Nephron progenitor cell (in vitro differentiated cells): ENCODE data around the gene TNFRSF14.

ENCODE experiments used
- DNase-seq: peaks from one replicate; pipeline ENCODE4 v3.0.0; 2021
- H3K27ac Mint-ChIP-seq: 2 replicates; pipeline ENCODE4 v1.8.0; 2021; ENCODE audit warnings: mild to moderate bottlenecking, moderate library complexity, mixed read lengths
- H3K27me3 Mint-ChIP-seq: 2 replicates; pipeline ENCODE4 v1.8.0; 2021; ENCODE audit warnings: mild to moderate bottlenecking, low read depth, mixed read lengths; ENCODE audit not compliant: poor library complexity
- H3K36me3 Mint-ChIP-seq: 2 replicates; pipeline ENCODE4 v1.8.0; 2021; ENCODE audit warnings: low read depth, mixed read lengths
- H3K4me1 Mint-ChIP-seq: 2 replicates; pipeline ENCODE4 v1.8.0; 2021; ENCODE audit warnings: mixed read lengths
- H3K4me3 Mint-ChIP-seq: 2 replicates; pipeline ENCODE4 v1.8.0; 2021; ENCODE audit warnings: mild to moderate bottlenecking, moderate library complexity, mixed read lengths
- H3K9me3 Mint-ChIP-seq: 2 replicates; pipeline ENCODE4 v1.8.0; 2021; ENCODE audit warnings: mild to moderate bottlenecking, moderate library complexity, mixed read lengths
- TF ChIP-seq, protein P1 (sequence below): fragments of 200-600 bp; sonication (generic); IDR thresholded peaks from 2 replicates; pipeline ENCODE4 v1.5.0; 2021; ENCODE audit warnings: antibody characterized with exemption

The TNFRSF14 gene

DNA sequence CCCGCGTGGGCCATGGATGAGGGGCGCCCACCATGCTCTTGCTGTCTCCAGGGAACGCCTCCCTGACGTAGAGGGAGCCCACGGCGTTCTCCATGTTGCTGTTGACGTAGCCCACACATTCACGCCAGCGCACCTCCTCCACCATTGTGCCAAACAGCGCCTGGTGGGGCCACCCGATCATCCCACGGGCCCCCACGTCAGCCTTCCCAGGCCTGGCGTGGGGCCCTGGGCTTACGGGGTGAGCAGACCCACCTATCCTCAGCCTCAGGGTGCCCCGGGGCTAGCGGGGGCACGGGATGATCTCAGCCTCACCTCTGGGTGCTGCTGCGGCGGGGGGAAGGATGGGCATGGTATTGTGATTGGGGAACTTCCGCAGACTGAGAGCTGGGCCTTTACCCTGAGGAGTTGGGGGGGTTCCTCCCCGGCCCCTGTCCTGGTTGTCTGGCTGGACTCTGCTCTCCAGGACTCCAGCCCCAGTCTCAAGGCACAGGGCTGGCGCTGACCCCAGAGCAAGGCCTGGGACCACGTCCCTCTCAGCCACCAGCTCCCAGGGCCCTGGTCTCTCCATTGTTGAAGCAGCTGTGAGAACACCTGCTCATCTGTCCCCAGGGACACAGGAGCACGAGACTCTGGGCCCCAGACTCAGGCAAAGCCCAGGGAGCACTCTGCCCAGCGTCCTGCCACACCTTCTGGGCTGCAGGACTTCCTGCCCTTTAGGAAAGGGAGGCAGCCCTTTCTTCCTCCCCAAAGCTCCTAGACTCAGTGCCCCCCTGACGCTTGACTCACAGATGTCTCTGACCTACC, 40.6 kb downstream of the TNFRSF14 start:
- H3K27ac Mint-ChIP-seq = no peak overlapping the region
- H3K4me1 Mint-ChIP-seq = peaks cover 10% of the 10 kb centered on the region
- no peak overlapping the region for H3K4me3 Mint-ChIP-seq
- H3K27me3 Mint-ChIP-seq = peaks cover 29% of the 10 kb centered on the region
- no peaks in the 10 kb centered on the region for H3K36me3 Mint-ChIP-seq
- TF ChIP-seq, protein P1, sequence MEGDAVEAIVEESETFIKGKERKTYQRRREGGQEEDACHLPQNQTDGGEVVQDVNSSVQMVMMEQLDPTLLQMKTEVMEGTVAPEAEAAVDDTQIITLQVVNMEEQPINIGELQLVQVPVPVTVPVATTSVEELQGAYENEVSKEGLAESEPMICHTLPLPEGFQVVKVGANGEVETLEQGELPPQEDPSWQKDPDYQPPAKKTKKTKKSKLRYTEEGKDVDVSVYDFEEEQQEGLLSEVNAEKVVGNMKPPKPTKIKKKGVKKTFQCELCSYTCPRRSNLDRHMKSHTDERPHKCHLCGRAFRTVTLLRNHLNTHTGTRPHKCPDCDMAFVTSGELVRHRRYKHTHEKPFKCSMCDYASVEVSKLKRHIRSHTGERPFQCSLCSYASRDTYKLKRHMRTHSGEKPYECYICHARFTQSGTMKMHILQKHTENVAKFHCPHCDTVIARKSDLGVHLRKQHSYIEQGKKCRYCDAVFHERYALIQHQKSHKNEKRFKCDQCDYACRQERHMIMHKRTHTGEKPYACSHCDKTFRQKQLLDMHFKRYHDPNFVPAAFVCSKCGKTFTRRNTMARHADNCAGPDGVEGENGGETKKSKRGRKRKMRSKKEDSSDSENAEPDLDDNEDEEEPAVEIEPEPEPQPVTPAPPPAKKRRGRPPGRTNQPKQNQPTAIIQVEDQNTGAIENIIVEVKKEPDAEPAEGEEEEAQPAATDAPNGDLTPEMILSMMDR = no peak
- H3K9me3 Mint-ChIP-seq = peaks cover 13% of the 10 kb centered on the region
- peak; percentile 2 for DNase-seq

DNA sequence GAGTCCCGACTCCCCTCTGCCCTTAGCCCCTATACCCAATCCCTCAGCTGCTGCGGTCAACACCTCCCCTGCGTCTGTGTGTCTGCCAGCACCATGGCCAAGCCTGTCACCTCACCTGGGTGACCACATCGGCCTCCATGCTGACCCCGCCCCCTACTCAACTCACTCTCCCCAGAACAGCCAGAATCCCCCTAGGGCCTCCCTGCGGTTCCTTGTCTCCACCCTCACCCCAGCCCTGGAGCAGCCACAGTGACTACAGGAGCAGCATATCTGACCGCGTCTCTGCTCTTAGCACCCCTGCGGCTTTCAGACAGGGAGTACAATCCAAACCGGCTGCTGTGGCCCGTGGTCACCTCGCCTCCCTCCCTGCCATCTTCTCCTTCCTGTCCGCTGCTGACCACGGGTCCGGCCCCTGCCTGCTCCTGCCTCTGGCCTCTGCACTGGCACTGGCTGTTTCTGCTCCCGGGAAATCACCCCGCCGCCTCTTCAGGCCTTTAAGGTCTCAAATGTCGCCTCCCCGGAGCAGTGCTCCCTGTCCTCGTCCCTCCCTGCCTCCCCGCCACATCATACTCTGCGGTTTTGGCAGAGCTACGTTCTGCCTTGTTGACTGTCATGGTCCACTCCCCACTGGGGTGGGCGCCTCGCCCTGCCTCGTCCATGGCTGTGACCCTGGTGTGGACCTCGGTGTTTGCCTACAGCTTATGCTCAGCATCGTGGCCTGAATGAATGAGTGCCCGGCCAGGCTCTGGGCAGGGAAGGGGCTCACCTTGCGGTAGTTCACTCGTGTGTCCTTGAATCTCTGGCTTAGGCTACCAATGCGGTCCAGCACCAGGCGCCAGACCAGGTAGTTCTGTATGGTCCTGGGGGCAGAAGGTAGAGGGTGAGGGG, 41.5 kb downstream of the TNFRSF14 start:
- peaks cover 30% of the 10 kb centered on the region for H3K27me3 Mint-ChIP-seq
- peaks cover 13% of the 10 kb centered on the region for H3K9me3 Mint-ChIP-seq
- H3K4me1 Mint-ChIP-seq = peaks cover 10% of the 10 kb centered on the region
- H3K27ac Mint-ChIP-seq = no peak overlapping the region
- TF ChIP-seq, protein P1 = no peak
- no peaks in the 10 kb centered on the region for H3K36me3 Mint-ChIP-seq
- no peak for DNase-seq
- no peak overlapping the region for H3K4me3 Mint-ChIP-seq

- H3K27ac Mint-ChIP-seq = no peak overlapping the region
- H3K36me3 Mint-ChIP-seq = no peaks in the 10 kb centered on the region
- peaks cover 33% of the 10 kb centered on the region for H3K27me3 Mint-ChIP-seq
- DNase-seq = no peak
- peaks cover 10% of the 10 kb centered on the region for H3K4me1 Mint-ChIP-seq
- H3K9me3 Mint-ChIP-seq = peaks cover 13% of the 10 kb centered on the region
- TF ChIP-seq, protein P1 = no peak
- H3K4me3 Mint-ChIP-seq = no peak overlapping the region
Measured at GRCh38 chr1:2598329-2598931, 42.3 kb downstream of the TNFRSF14 start.

GRCh38 chr1:2601721-2602303, 45.6 kb downstream of the TNFRSF14 start:
- Mint-ChIP-seq H3K4me3 (no peak overlapping the region), H3K36me3 (no peaks in the 10 kb centered on the region), H3K4me1 (peaks cover 10% of the 10 kb centered on the region), H3K27me3 (peaks cover 33% of the 10 kb centered on the region), H3K9me3 (peaks cover 13% of the 10 kb centered on the region), H3K27ac (no peak overlapping the region)
- TF ChIP-seq, protein P1 = no peak
- no peak for DNase-seq

DNA sequence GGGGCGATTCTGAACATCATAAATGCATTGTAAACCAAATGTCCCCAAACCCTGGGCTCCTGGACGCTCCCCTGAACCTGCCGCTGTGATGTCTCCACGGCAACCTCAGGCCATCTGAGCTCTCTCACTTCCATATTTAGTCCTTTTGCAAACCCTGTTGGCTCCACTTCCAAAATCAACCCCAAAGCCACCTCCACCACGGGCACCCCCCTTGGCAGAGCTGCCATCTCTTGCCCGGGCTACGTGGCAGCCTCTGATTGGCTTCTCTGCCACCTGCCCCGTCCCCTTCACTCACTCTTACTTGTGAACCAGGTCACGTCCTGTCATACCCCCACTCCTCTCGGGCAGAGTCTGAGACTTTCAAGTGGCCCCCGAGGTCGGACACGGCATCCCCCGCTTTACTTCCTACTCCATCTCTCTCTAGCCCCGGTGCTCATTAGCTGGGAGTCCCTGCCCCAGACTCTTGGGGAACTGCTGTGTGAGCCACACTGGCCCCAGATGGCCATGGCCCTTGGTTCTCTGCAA, 46.2 kb downstream of the TNFRSF14 start:
- Mint-ChIP-seq H3K4me3 (no peak overlapping the region), H3K9me3 (peaks cover 13% of the 10 kb centered on the region), H3K4me1 (peaks cover 7% of the 10 kb centered on the region), H3K27me3 (peaks cover 29% of the 10 kb centered on the region), H3K27ac (no peak overlapping the region), H3K36me3 (no peaks in the 10 kb centered on the region)
- no peak for DNase-seq
- TF ChIP-seq, protein P1 = no peak
